Vagina (tissue), 1 donor: ENCODE data around the gene GBP7. TPM values are rescaled to one million over a fixed set of nuclear protein-coding genes. Genes with fewer than 3 reads are reported as not detected.

Experiments
- total RNA-seq: library from RNA; depleted of rRNA; stranded (reverse); fragments of >200 nt; gene quantifications from one replicate; pipeline ENCODE4 v1.2.3, GENCODE V29; 2016

The GBP7 gene
- total RNA-seq, 1 donor from 2014 or later = not detected

Other genes with a start within 250 kb of the GBP7 start
- 17.7 TPM for gene KYAT3, start 183.4 kb downstream of the GBP7 start, total RNA-seq
- 11.5 TPM for gene RBMXL1, start 183.4 kb downstream of the GBP7 start, total RNA-seq
- gene GBP3, start 153.1 kb downstream of the GBP7 start, total RNA-seq = 6.9 TPM
- 17.4 TPM for gene GBP1, start 110.8 kb downstream of the GBP7 start, total RNA-seq
- 59.4 TPM for gene GBP2, start 49.9 kb downstream of the GBP7 start, total RNA-seq
- 8.3 TPM for gene GBP4, start 22.9 kb upstream of the GBP7 start, total RNA-seq
- 4.2 TPM for gene GBP5, start 96.9 kb upstream of the GBP7 start, total RNA-seq
- gene GBP6, start 188.1 kb upstream of the GBP7 start, total RNA-seq = 23.1 TPM